CD14-positive monocyte (primary cell): ENCODE data around the gene CMAS. TPM values are rescaled to one million over a fixed set of nuclear protein-coding genes. Genes with fewer than 3 reads are reported as not detected.
A peak's percentile ranks its signal among the peaks of the same experiment; 100 is the strongest.

ENCODE experiments used
- DNase-seq, 3 donors: peaks; one replicate each; pipeline ENCODE4 v3.0.0-alpha.2; 2011 to 2022
- H2AFZ ChIP-seq: 2 replicates; pipeline ENCODE4 v1.6.0; 2012; ENCODE audit warnings: mild to moderate bottlenecking, low read depth, low read length, inconsistent platforms; ENCODE audit not compliant: insufficient read depth, poor library complexity, severe bottlenecking
- H3K27ac ChIP-seq, 2 donors: 1 replicate in 1 of 2; 2 replicates in 1 of 2; pipeline ENCODE4 v1.5.1; 2012 to 2013; ENCODE audit warnings: low read length in 2 of 2, control low read depth in 1 of 2, inconsistent platforms in 1 of 2, low read depth in 1 of 2, mild to moderate bottlenecking in 1 of 2
- H3K27me3 ChIP-seq, 2 donors: one replicate each; pipeline versions ENCODE4 v1.6.0 to v1.6.1; 2011 to 2013; ENCODE audit warnings: low read length in 2 of 2; ENCODE audit not compliant: control insufficient read depth in 2 of 2, insufficient read depth in 2 of 2
- H3K36me3 ChIP-seq, 2 donors: replicated peaks in 1 of 2; 1 replicate in 1 of 2; 2 replicates in 1 of 2; pipeline versions ENCODE4 v1.5.1 to v1.6.1; 2012 to 2013; ENCODE audit warnings: low read length in 2 of 2, control low read depth in 1 of 2, inconsistent platforms in 1 of 2, mild to moderate bottlenecking in 1 of 2; ENCODE audit not compliant: insufficient read depth in 2 of 2, control insufficient read depth in 1 of 2
- H3K4me1 ChIP-seq, 2 donors: 1 replicate in 1 of 2; 2 replicates in 1 of 2; pipeline versions ENCODE4 v1.5.1 to v1.6.1; 2012 to 2013; ENCODE audit warnings: low read length in 2 of 2, control low read depth in 1 of 2, inconsistent platforms in 1 of 2, mild to moderate bottlenecking in 1 of 2, moderate library complexity in 1 of 2; ENCODE audit not compliant: insufficient read depth in 2 of 2, control insufficient read depth in 1 of 2
- H3K4me2 ChIP-seq: replicated peaks from 2 replicates; pipeline ENCODE3; 2012; ENCODE audit warnings: low read length, moderate library complexity, mild to moderate bottlenecking; ENCODE audit not compliant: poor library complexity, severe bottlenecking; ENCODE audit errors: extremely low read depth
- H3K4me3 ChIP-seq, 3 experiments: fragments of 200-600 bp in 1 of 3; sonication (generic) in 1 of 3; replicated peaks in 1 of 3; 1 replicate in 2 of 3; 2 replicates in 1 of 3; pipeline ENCODE4 v1.5.1; 2011 to 2013; ENCODE audit warnings: low read length in 3 of 3, mild to moderate bottlenecking in 3 of 3, control low read depth in 2 of 3, low read depth in 2 of 3, inconsistent platforms in 1 of 3, moderate library complexity in 1 of 3
- H3K79me2 ChIP-seq: 2 replicates; pipeline ENCODE4 v1.6.0; 2012; ENCODE audit warnings: mild to moderate bottlenecking, control low read depth, inconsistent platforms, low read length, moderate library complexity; ENCODE audit not compliant: insufficient read depth
- H3K9ac ChIP-seq: 2 replicates; pipeline ENCODE4 v1.6.0; 2017; ENCODE audit warnings: low read length, mild to moderate bottlenecking; ENCODE audit not compliant: insufficient read depth, poor library complexity, severe bottlenecking
- H3K9me3 ChIP-seq, 2 donors: replicated peaks in 1 of 2; 1 replicate in 1 of 2; 2 replicates in 1 of 2; pipeline versions ENCODE4 v1.5.1 to v1.6.1; 2012 to 2013; ENCODE audit warnings: low read length in 2 of 2, control low read depth in 1 of 2; ENCODE audit not compliant: control insufficient read depth in 1 of 2, insufficient read depth in 1 of 2
- H4K20me1 ChIP-seq: 2 replicates; pipeline ENCODE4 v1.6.0; 2012; ENCODE audit warnings: mild to moderate bottlenecking, low read length, control low read depth, moderate library complexity; ENCODE audit not compliant: insufficient read depth
- H3K27ac Mint-ChIP-seq, 7 donors: one replicate each; pipeline ENCODE4 v1.8.0; 2020; ENCODE audit warnings: mild to moderate bottlenecking in 7 of 7, mixed read lengths in 7 of 7, moderate library complexity in 6 of 7, inconsistent platforms in 2 of 7
- H3K27me3 Mint-ChIP-seq, 3 donors: one replicate each; pipeline ENCODE4 v1.8.0; 2021 to 2022; ENCODE audit warnings: low read depth in 3 of 3, mild to moderate bottlenecking in 3 of 3, mixed read lengths in 3 of 3, moderate library complexity in 3 of 3, inconsistent platforms in 1 of 3
- H3K36me3 Mint-ChIP-seq, 2 donors: one replicate each; pipeline ENCODE4 v1.8.0; 2020; ENCODE audit warnings: mixed read lengths in 2 of 2, inconsistent platforms in 1 of 2, mild to moderate bottlenecking in 1 of 2
- H3K4me1 Mint-ChIP-seq: one replicate; pipeline ENCODE4 v1.8.0; 2020; ENCODE audit warnings: mild to moderate bottlenecking, mixed read lengths
- H3K4me3 Mint-ChIP-seq, 2 donors: one replicate each; pipeline ENCODE4 v1.8.0; 2020; ENCODE audit warnings: mild to moderate bottlenecking in 2 of 2, mixed read lengths in 2 of 2, moderate library complexity in 1 of 2
- H3K9me3 Mint-ChIP-seq, 7 donors: one replicate each; pipeline ENCODE4 v1.8.0; 2020 to 2022; ENCODE audit warnings: mixed read lengths in 7 of 7, mild to moderate bottlenecking in 6 of 7, moderate library complexity in 6 of 7, inconsistent platforms in 2 of 7
- CTCF ChIP-seq: fragments of 200-600 bp; IDR thresholded peaks from one replicate; pipeline ENCODE4 v1.8.0; 2022; ENCODE audit warnings: antibody characterized with exemption, mild to moderate bottlenecking
- WGBS: methylation state at CpG from one replicate; pipeline ENCODE4 v1.1.5; 2013; ENCODE audit warnings: missing lambda C conversion rate; ENCODE audit not compliant: insufficient coverage; 5-methylcytosine and 5-hydroxymethylcytosine counted together
- intact Hi-C, 2 donors: fragments of 100-400 bp; cut with micrococcal nuclease; formaldehyde crosslinking; loops; one replicate each; pipeline versions ENCODE4 v1.15.0 to v1.15.1; 2023
- polyA plus RNA-seq, 3 donors: library from polyadenylated mRNA; depleted of rRNA in 1 of 3; unstranded in 2 of 3; stranded (reverse) in 1 of 3; fragments of 300-500 nt in 2 of 3; fragments of >200 nt in 1 of 3; fragmentation: Illumina TruSeq in 2 of 3; gene quantifications; 1 replicate in 2 of 3; 2 replicates in 1 of 3; pipeline ENCODE4 v1.2.3, GENCODE V29; 2012 to 2021

CMAS gene
- polyA plus RNA-seq, 3 donors: 12.6 to 33.1 (median 28.3) TPM

- H3K9me3 Mint-ChIP-seq: peaks cover 0 to 4% (median 3%) of the 10 kb centered on the region in 7 donors
- no peaks in the 10 kb centered on the region for H3K27me3 ChIP-seq
- intact Hi-C loops: no loop called here
- no peak overlapping the region for H3K4me2 ChIP-seq
- WGBS: 43% methylated on average over 2 of the region's 4 CpGs
- peaks cover 0 to 5% of the 10 kb centered on the region in 2 donors for H3K4me1 ChIP-seq
- no peak overlapping the region for H3K27ac Mint-ChIP-seq
- no peaks in the 10 kb centered on the region for H3K9me3 ChIP-seq
- no peaks in the 10 kb centered on the region for H3K79me2 ChIP-seq
- no peak overlapping the region for H3K9ac ChIP-seq
- H4K20me1 ChIP-seq: no peaks in the 10 kb centered on the region
- H3K27me3 Mint-ChIP-seq: no peaks in the 10 kb centered on the region
- H3K36me3 ChIP-seq: no peaks in the 10 kb centered on the region
- peaks cover 19% of the 10 kb centered on the region for H3K4me1 Mint-ChIP-seq
- H3K4me3 Mint-ChIP-seq: no peak overlapping the region
- DNase-seq: no peak
- TF ChIP-seq CTCF: no peak
- H3K4me3 ChIP-seq: no peak overlapping the region
- H2AFZ ChIP-seq: no peak overlapping the region
- no peak overlapping the region for H3K27ac ChIP-seq
- H3K36me3 Mint-ChIP-seq: no peaks in the 10 kb centered on the region
Observed at GRCh38 chr12:22039361-22039760, 6.7 kb upstream of the CMAS start.

GRCh38 chr12:22042976-22043669 lies 2.9 kb upstream of the CMAS start:
- 43% methylated on average over 3 of the region's 9 CpGs for WGBS
- no peaks in the 10 kb centered on the region for H3K36me3 Mint-ChIP-seq
- intact Hi-C loops: no loop called here

More at GRCh38 chr12:22042976-22043669, 2.9 kb upstream of the CMAS start:
- no peak overlapping the region for H3K4me3 Mint-ChIP-seq
- H3K9ac ChIP-seq: no peak overlapping the region
- H3K9me3 ChIP-seq: no peaks in the 10 kb centered on the region
- peaks cover 0 to 2% (median under 1%) of the 10 kb centered on the region in 7 donors for H3K9me3 Mint-ChIP-seq
- H2AFZ ChIP-seq: peak overlapping the region; percentile 46
- peaks cover 27% of the 10 kb centered on the region for H3K4me1 Mint-ChIP-seq
- DNase-seq: peak; percentile 60 to 76 (median 60)
- peak overlapping the region; percentile 23 to 89 (median 83) for H3K27ac Mint-ChIP-seq
- peaks cover 4% of the 10 kb centered on the region for H4K20me1 ChIP-seq
- H3K27me3 Mint-ChIP-seq: no peaks in the 10 kb centered on the region
- peaks cover 15% of the 10 kb centered on the region for H3K79me2 ChIP-seq
- no peak overlapping the region for H3K4me2 ChIP-seq
- H3K36me3 ChIP-seq: no peaks in the 10 kb centered on the region
- TF ChIP-seq CTCF: no peak
- no peaks in the 10 kb centered on the region for H3K27me3 ChIP-seq
- H3K27ac ChIP-seq: peak overlapping the region in 1 of 2 donors; percentile 37
- H3K4me3 ChIP-seq: no peak overlapping the region
- H3K4me1 ChIP-seq: peaks cover 10% of the 10 kb centered on the region in 2 donors
